CD4-positive, alpha-beta T cell treated with Interleukin-15 for 4 hours (primary cell): ENCODE results near the gene KCNH8.

Experiments used
- DNase-seq: peaks from one replicate; pipeline ENCODE4 v3.0.0-alpha.2; 2020; ENCODE audit warnings: low spot score

The KCNH8 gene

DNA sequence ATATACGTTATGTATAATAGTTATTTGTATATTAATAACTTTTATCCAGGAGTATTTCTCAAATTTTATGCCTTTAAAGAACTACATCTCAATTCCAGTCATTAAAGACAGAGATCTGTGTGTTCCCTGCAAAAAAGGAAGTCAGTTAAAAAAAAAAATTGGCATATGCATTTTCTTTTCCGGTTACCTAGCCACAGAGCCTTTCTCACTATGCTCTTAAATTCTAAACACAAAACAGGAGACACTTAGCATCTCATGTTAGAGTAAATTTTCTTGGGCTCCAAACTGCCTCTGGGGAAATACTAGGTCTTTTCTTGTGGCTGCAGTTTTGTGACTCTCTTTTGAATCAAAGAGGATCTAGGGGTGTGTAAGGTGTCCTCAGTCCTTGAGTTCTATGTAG is 105.9 kb downstream of the KCNH8 start:
- no peak for DNase-seq

DNA sequence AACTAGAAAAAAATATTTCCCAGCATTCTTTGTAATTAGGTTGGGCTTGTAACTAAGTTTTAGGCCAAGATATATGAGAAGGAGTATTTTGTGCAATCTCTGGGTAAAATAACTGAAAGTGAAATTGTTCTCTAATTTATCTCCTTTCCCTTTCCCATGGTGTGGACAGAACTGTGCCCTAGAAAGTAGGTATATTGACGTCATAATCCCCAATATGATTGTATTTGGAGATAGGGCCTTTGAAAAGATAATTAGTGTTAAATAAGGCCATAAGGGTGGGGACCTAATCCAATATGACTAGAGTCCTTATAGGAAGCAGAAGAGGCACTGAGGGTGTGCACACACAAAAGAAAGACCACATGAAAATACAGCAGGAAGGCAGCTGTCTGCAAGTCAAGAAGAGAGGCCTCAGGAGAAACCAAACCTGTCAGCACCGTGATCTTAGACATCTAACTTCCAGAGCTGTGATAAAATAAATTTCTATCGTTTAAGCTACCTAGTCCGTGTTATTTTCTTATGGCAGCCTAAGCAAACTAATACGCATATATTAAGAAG is 106.6 kb downstream of the KCNH8 start:
- DNase-seq: no peak

DNA sequence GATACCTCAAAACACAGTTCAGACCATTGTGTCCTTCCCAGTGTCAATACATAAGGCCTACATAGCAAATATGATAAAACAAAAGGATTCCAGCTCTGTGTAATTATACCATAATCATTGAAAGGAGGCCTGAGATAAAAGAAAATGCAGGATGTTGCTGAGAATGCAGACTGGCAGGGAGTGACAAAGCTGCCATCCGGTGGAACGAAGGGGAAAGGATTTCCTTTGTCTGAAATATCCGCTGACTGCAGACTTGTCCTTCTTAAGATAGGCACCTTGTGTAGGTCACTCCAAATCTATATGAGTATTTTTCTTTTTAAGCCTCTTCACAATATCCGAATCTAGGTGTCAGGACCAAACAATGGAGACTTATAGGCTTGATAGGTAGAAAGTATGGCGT is 108.0 kb downstream of the KCNH8 start:
- no peak for DNase-seq

DNA sequence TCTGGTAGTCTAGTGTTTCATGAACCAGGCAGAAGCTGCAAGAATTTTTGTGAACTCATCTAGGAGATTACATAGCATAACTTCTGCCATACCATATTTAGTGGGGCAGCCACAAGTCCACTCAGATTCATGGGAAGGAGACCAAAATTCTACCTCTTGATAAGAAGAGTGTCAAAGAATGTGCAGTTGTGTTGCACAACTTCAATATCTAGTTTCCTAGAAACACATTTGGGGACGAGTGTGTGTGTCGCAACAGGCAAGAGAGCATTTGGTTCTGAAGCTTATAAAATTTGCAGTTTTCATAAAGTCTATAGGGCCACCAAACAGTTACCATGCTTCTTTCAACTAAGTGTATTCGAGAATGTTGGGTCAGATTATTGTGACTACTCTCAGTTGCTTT is 115.3 kb downstream of the KCNH8 start:
- no peak for DNase-seq

DNA sequence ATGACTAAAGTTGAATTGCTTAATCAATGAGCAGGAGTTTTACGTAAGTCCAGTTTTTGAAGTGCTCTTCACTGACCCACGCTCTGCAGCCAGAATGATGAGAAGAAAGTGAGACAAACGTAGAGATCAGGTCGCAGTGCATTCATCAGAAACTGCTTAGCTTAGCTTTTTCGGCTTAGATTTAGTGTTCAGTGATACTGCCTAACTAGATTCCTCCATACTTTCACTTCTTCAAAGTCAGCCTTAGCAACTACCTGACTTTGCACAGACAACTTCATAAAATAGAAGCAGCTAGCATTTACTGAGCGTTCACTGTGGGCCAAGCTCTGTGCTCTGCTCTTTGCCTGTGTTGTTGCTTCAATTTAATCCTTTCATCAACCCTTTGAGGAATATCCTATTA is 116.1 kb downstream of the KCNH8 start:
- DNase-seq: no peak

DNA sequence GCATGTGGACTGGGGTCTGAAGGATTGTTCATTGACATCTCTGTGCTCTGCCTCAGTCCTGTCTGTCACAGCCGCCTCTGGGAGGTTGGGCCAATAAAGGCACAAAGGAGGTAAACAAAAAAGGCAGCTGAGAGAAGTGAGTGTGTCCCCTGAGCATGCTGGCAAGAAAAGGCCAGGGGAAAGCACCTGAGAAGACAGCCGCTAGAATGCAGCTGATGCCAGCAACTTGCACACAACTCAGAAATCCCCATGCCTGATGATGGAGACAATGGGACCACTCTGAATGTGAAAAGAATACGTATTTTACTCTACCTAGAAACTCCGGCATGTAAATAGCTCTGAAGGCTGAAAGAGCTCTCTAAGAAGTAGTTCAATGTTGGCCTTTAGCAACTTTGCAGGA is 118.7 kb downstream of the KCNH8 start:
- no peak for DNase-seq

DNA sequence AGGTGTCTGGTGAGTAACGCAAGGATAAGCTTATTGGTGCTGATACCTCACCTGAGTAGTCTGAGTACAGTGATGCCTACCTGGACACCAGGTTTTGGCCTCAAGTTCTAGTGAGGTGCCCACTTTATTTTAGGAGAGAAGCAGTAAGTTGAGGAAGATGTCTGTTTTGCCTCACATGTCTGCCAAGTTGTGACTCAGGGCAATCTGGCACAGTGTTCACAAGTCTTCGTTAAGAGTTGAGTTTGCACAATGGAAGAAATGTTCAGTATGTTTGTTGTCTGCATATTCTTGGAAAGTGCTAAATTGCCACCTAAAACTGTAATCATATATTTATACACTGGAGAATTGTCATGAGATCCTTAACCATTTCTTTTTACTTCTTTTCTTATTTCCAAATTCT is 122.2 kb downstream of the KCNH8 start:
- no peak for DNase-seq

DNA sequence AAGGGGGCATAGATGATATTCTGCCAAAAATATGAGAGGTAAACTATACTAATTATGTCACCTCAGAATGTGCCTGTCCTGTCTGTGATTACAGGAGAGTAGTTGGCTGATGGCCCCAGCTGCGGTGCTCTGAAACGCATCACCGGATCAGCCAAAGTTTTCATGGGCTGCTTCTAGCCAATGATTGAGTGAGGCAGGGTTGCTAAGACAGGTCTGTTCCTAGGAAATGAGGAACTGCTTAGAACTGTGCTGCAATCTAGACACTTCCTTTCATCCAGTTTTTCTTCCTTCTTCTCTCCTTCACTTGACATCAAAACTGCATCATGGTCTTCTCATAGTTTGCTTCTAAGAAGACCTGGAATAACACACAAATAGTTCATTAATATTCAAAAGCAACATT is 124.0 kb downstream of the KCNH8 start:
- no peak for DNase-seq

DNA sequence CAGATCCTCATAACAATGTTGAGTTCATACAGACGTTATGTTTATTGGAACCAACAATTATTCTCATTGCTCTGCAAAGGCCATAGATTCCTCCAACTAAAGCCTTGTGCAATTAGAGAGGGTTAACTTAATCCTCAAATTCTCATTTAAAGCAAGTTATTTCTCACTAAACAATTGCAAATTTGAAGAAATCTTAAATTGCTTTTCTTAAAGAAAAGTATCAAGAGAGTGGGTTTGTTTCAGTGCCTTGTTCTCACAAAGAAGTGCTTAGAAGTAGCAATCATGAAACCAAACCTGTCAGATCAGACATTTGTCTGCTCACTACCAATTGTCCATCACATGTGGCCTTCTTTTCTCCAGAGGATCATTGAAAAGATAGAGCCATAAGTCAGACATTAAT is 124.8 kb downstream of the KCNH8 start:
- no peak for DNase-seq

DNA sequence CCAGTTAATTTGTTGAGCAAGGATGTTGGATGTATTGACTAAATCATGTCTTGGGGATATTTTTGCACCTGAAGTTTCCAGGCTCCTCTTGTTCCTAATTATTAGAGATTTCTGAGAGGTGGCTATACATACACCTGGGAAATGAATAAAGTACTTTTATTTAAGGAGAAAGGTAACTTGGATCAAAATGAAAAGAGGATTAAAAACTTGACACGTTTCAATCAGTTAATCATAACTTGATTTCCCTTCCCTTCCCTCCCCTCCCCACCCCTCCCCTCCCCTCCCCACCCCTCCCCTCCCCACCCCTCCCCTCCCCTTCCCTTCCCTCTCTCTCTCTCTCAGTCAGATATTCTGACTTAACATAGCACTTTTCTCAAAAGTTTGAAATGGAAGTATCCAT is 126.3 kb downstream of the KCNH8 start:
- no peak for DNase-seq

DNA sequence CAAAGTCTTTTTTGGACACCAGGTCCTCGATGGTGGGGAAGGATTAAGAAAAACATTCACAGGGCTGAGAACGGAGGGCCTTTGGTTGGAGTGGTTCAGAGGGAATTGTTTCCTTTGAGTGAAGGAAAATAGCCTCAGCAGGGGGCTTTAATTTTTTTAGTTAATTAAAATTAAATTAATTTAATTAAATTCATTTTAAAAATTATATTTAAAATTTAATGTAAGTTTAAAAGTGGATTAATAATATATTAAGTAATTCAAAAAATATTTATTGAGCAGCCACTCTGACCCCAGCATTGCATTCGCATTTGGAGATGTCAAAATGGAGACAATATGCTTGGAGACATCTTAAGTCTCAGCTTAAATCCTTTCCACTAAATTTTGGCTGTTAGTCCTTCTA is 136.7 kb downstream of the KCNH8 start:
- DNase-seq: no peak

DNA sequence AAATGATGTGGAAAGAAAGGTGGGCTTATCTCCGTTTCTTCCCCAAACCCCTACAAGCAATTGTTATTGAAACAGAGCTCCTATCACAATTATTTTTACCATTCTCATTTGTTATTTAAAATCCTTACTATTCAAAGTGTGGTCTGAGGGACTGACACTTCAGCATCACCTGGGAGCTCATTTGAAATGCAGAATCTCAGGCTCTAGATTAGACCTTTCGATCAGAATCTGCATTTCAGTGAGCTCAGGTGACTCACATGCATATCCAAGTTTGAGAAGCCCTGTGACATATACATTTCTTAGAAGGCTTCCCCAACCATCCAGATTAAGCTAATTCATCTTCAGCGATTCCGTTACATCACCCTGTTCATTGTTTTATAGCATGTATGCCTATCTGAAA is 145.0 kb downstream of the KCNH8 start:
- no peak for DNase-seq

DNA sequence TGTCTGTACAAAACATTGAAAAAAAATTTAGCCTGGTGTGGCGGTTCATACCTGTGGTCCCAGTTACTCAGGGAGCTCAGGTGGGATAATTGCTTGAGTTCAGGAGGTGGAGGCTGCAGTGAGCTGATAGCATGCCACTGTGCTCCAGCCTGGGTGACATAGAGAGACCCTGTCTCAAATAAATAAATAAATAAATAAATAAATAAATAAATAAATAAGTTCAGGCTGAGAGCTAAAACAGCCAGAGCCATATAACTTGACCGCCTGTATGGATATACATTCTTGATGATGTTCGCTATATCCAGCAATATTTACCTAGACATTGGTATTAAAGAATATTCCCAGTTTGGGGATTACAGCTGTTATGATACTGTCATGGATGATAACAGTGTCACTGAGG is 146.9 kb downstream of the KCNH8 start:
- DNase-seq: no peak

DNA sequence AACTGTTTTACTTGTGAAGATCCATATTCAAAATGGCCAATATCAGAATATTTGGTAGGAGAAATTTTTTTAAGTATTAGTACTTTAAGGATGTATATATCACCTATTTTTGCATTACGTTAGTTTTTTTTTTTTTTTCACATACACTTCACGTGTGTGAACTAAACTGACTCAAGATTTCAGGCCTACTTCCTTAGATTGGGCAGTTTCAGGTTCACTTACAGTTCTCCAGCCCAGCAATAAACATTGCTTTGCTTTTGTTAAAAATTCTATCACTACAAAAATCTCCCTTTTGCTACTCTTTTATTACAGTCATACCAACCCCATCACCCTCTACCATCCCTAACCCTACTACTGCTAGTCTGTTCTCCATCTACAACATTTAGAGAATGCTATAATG is 183.6 kb downstream of the KCNH8 start:
- no peak for DNase-seq

DNA sequence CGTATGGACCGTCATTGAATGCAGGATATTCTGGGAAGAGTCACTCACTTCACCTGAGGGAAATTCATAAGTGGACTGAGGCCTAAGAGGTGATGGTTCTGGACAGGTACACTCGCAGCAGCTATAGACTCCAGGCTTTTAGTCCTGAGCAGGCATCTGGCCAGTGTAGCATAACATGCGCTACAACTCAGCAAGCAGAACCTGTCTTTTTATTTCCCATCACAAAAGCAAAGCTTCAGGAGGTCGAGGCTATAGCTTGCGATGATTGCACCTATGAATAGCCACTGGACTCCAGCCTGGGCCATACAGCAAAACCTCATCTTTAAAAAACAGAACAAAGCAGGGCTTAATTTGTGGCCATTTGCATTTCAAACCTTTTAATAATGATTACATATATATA is 185.8 kb downstream of the KCNH8 start:
- no peak for DNase-seq

DNA sequence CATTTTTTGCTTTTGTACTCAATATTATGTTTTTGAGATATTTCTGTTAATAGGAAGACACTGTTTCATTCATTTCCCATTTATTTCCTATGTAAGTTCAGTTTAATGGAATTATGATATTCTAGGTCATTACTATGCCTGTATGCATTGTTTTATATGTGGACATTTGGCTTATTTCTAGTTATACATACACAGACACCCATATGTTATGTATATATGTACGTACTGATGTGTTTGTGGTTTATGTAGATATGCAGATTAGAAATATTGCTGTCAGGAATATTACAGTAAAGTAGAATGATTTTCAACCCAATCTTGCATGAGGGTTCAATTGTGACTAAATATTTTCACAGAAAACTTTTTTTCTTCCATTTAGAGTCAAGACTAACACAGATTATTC is 190.5 kb downstream of the KCNH8 start:
- no peak for DNase-seq

DNA sequence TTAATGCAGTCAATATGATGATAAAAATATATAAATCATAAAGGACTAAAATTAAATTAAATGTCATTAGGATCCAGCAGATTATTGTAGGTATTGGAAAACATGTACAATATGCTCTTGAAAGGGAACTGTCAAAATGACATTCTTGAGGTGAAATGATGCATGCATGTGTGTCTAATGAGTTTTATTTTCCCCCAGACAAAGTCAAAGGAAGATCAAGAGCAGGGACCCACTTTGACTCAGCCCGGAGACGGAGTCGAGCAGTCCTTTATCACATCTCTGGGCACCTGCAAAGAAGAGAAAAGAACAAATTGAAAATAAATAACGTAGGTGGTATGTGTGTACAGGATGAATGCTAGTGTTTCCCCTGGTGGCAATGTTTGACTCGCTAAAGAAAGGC is 194.1 kb downstream of the KCNH8 start:
- DNase-seq: no peak

DNA sequence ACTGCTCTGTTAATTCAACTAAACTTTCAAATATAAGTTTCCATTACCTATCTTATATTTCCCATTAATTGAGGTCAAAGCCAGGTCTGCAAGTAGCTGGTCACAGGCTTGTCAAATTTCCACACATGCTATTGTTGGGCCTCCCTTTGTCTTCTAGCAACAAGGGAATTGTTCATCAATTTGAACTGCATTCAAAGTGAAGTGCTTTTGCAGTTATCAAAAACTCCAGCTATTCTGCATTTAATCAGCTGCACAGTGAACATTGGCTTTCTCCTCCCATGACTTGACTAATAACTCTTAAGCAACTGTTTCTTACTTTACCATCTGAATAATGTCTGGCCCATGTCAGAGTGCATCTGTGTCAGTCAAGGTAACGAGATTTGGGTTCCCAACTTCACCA is 198.4 kb downstream of the KCNH8 start:
- no peak for DNase-seq

DNA sequence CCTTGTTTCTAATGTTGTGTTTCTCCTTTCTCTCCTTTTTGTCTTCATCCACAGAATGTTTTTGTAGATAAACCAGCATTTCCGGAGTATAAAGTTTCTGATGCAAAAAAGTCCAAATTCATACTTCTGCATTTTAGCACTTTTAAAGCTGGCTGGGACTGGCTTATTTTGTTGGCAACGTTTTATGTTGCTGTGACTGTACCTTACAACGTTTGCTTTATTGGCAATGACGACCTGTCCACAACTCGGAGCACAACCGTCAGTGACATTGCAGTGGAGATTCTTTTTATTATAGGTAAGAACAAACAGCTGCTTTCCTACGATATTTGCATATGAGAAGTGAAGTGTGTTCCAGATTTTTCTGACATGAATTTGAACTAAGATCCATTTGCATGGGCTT is 199.4 kb downstream of the KCNH8 start:
- DNase-seq: no peak

DNA sequence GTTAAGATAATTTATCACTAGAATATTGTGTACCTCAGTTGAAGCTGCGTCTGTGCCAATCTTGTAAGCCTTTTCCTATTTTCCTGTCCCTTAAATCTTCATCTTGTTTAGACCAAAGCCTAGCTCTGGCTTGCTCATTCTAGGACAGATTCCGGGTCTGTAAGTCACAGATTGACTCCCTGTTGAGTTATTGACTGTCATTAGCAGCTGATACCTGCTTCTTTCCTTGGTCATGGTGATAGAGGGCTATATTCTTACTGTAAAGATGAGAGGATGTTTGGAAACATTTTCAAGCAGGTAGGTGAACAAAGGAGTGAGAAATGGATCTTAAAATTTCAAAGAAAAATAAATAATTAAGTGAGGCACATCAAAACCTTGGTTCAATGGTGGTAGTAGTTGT is 200.2 kb downstream of the KCNH8 start:
- no peak for DNase-seq

DNA sequence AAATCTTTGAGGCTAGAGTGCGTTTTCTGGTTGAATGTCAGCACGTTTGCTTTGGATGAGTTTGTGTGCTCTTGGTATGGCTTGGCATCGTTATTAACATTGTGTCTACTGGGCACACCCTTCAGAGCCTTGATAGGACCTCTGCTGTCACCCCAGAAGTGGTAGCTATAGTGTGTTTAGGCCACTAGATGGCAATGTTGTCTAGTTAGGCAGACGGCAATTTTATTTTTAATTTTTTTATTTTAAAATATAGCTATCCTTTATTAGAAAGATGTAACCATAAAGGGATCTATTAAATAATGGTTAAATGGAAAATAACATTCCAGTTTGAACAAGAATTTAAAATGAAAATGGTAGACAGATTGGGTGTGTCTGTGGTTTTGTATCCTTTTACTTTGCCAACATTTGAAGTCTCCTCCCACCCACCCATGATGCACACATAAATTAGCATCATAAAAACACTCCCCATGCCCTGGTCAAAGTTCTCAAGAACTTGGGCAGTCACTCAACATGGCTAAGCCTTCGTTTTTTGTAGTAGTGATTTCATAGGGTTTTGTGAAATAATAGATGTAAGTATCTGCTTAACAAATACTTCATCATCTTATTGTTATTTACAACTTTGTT is 200.7 kb downstream of the KCNH8 start:
- no peak for DNase-seq

DNA sequence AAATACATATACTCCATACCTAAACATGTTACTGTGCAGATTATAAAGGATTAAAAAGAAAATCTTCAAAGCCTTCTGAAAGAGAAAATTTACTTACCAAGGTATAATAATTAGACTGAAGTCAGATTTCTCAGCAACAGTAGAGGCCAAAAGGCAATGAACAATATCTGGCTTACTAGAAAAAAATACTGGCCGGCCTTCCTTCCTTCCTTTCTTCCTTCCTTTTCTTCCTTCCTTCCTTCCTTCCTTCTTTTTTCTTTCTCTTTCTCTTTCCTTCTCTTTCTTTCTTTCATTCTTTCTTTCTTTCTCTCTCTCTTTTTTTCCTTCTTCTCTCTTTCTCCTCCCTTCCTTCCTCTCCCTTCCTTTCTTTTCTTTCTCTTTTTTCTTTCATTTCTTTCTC is 209.6 kb downstream of the KCNH8 start:
- DNase-seq: no peak

DNA sequence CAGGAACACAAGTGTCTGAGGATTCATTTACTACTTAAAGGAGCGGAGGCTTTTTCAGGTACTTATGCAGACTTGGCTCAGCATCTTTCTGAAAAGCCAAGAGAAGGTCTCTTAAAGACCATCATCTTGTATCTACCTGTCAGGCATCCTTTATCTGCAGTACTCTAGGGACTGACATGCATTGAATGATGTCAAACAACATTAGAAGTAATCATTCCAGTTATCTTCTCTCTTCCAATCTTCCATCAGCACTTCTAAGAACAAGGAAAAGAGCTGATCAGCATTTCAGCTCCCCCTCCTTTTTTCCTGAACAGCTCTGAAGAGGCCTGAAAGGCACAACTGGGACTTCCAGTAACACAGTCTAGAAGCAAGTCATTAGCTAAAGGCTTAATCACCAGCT is 214.8 kb downstream of the KCNH8 start:
- no peak for DNase-seq

DNA sequence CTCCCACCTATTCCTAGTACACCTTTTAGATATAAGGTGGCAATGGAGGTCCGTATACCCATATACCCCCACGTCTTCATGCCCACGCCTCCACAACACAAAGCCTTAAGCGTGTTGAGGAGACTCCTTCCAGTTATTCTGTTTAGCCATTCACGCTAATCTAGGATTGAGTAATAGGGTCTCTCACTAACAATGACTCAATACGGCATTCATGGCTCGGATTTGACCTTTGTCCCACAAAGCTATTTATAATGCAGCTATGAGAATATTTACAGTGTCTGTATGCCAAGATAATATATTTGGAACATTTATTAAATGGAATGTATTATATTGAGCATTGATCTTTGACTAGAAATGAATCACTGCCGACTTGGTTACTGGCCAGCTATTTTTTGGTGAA is 215.8 kb downstream of the KCNH8 start:
- no peak for DNase-seq

DNA sequence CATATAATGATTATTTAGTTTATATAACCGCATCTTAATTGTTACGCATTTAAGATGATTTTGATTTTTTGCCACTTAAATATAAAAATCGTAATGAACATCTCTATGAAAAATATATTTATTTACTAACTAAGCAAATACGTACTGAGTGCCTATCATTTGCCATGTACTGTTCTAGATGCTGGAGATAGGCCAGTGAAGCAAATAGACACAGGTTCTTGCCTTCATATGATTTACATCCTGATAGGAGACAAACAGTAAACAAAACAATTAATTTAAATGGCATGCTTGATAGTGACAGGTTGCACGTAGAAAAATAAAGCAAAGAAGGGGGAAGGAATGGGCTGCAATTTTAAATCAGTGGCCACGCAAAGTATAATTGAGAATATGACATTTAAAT is 217.2 kb downstream of the KCNH8 start:
- no peak for DNase-seq
